Measurements from ENCODE around the gene CCNO. TPM values are rescaled to one million over a fixed set of nuclear protein-coding genes. Genes with fewer than 3 reads are reported as not detected.

The CCNO gene
- total and polyA plus RNA-seq, 2 experiments from 2014 or later = 1.7 TPM; not detected in 1

DNA sequence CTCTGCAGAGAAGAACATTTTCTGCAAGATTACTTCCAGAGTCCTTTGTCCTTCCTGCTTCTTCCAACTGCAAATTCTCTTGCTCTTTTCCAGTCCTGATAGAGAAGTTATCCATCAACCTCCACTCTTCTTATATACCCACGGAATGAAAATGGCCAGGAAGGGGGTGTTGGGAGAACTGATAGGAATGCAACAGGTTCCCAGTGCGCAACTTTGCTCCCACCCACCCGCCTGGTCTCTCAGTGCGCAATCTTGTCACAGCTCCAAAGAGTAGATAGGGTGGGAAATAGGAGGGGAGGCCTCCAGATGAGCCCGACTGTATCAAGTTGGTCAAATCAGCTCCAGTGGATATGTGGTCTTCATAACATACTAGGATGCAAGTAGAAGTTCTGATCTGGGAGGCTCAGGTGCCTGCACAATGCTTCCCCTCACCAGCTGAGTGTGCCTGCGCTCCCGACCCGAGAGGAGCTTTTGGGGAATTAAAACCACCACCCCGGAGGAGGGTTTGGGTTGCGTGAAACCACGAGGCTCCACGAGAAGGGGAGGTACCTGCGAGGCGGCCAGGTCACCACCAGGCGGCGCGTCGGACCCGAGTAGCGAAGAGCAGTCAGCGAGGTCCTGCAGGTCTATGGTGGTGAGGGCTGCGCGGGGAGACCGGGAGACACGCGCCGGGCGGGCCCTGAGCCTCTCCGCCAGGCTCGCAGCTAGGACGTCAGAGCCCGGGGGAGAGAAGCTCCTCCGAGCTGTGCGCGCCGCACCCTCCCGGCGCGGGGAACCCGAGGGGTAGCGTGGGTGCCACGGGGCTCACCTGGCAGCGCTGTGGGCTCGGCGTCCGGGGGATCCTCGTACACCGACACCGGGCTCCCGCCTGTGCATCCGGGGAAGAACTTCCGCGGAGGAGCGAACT lies 7.1 kb downstream of the CCNO start:
- peak; percentile 67 for DNase-seq
- peak overlapping the region; percentile 67 for H3K4me3 ChIP-seq
- H3F3A ChIP-seq (ENCODE audit: insufficient read depth) = no peaks in the 10 kb centered on the region; the same call in 1 of the 2 replicates
- peak overlapping the region; percentile 77 for H2AFZ ChIP-seq
- no peaks in the 10 kb centered on the region for H4K20me1 ChIP-seq (ENCODE audit: insufficient read depth)
- 12 to 13% methylated on average over 46 to 47 of the region's 54 CpGs for WGBS, 2 experiments (ENCODE audit: low coverage in 1 of 2, low lambda C conversion rate in 2 of 2, missing lambda C conversion rate in 2 of 2)
- H3K27ac ChIP-seq = no peak overlapping the region
- in situ Hi-C loops (cut with MboI) = no loop called here
- no peaks in the 10 kb centered on the region for H3K9me2 ChIP-seq (ENCODE audit: insufficient read depth)
- H3K36me3 ChIP-seq (ENCODE audit: low read depth) = no peaks in the 10 kb centered on the region
- no peaks in the 10 kb centered on the region for H3K79me2 ChIP-seq (ENCODE audit: insufficient read depth)
- H3K4me2 ChIP-seq (ENCODE audit: unreplicated experiment) = peak overlapping the region; percentile 79
- no peak overlapping the region for H3K9ac ChIP-seq
- H3K4me1 ChIP-seq (ENCODE audit: insufficient read depth) = no peaks in the 10 kb centered on the region
- TF ChIP-seq EZH2phosphoT487 (IDR thresholded peaks at IDR 0.05; ENCODE audit: insufficient read depth, low read depth) (no peak), EZH2 (IDR thresholded peaks at IDR 0.05; ENCODE audit: insufficient read depth, poor library complexity, severe bottlenecking) (no peak)
- peaks cover 96% of the 10 kb centered on the region for H3K27me3 ChIP-seq (replicated peaks; ENCODE audit: insufficient read depth)
- H3K9me3 ChIP-seq (ENCODE audit: low read depth) = no peaks in the 10 kb centered on the region

DNA sequence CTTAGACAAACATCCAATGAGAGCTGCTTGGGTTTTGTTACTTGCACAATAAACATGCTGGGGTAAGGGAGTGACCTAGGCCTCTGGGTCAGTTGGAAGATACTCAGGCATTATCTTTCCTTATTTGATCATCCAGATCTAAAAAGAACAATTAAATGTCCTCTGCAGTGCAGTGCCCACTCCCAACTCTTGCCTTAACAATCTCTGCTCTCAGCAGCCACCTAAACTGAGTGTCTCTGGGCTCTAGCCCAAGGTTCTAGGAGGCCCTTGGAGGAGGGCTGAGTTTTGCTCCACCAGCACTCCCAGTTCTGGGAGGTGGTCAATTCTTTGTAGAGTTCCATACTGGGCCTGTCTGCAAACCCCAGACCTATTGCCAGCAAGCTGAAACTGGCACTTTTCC lies 8.1 kb downstream of the CCNO start:
- Histone ChIP-seq H3K36me3 (ENCODE audit: low read depth) (no peaks in the 10 kb centered on the region), H3K4me3 (no peak overlapping the region), H3K27ac (no peak overlapping the region), H2AFZ (no peak overlapping the region), H3F3A (ENCODE audit: insufficient read depth) (no peaks in the 10 kb centered on the region; the same call in 1 of the 2 replicates), H3K9me2 (ENCODE audit: insufficient read depth) (no peaks in the 10 kb centered on the region), H4K20me1 (ENCODE audit: insufficient read depth) (no peaks in the 10 kb centered on the region), H3K4me2 (ENCODE audit: unreplicated experiment) (no peak overlapping the region), H3K9ac (no peak overlapping the region), H3K27me3 (replicated peaks; ENCODE audit: insufficient read depth) (peaks cover 96% of the 10 kb centered on the region), H3K79me2 (ENCODE audit: insufficient read depth) (no peaks in the 10 kb centered on the region), H3K4me1 (ENCODE audit: insufficient read depth) (no peaks in the 10 kb centered on the region), H3K9me3 (ENCODE audit: low read depth) (no peaks in the 10 kb centered on the region)
- no peak for DNase-seq
- TF ChIP-seq EZH2phosphoT487 (IDR thresholded peaks at IDR 0.05; ENCODE audit: insufficient read depth, low read depth) (no peak), EZH2 (IDR thresholded peaks at IDR 0.05; ENCODE audit: insufficient read depth, poor library complexity, severe bottlenecking) (no peak)
- in situ Hi-C loops (cut with MboI) = no loop called here

DNA sequence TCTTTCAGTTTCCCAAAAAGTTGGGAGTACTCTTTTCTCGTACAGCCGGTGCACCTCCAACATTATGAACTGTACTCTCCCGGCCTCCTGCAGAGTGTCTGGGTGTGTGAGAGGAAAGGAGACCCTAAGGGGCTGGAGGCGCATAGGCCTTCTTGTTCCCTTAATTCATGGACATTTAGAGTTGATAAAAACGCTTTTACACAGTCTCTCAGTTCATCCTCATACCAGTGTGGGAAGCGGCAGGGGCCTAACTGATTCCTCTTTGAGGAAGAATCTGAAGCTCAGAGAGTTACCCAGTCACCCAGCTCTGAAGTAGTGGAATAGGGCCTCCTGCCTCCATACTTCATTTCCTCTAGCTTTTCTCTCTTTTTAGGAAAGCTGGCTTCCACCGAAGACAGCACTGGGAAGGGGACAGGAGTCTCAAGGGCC lies 9.6 kb downstream of the CCNO start:
- H3K36me3 ChIP-seq (ENCODE audit: low read depth) = no peaks in the 10 kb centered on the region
- H3K9ac ChIP-seq = no peak overlapping the region
- no peaks in the 10 kb centered on the region for H3K79me2 ChIP-seq (ENCODE audit: insufficient read depth)
- no peaks in the 10 kb centered on the region for H3K4me1 ChIP-seq (ENCODE audit: insufficient read depth)
- H3K27me3 ChIP-seq (replicated peaks; ENCODE audit: insufficient read depth) = peaks cover 96% of the 10 kb centered on the region
- H4K20me1 ChIP-seq (ENCODE audit: insufficient read depth) = no peaks in the 10 kb centered on the region
- no peak overlapping the region for H3K27ac ChIP-seq
- no peak for DNase-seq
- no peaks in the 10 kb centered on the region for H3K9me3 ChIP-seq (ENCODE audit: low read depth)
- no peak for TF ChIP-seq EZH2phosphoT487 (IDR thresholded peaks at IDR 0.05; ENCODE audit: insufficient read depth, low read depth)
- no peak for TF ChIP-seq EZH2 (IDR thresholded peaks at IDR 0.05; ENCODE audit: insufficient read depth, poor library complexity, severe bottlenecking)
- H3K4me3 ChIP-seq = no peak overlapping the region
- in situ Hi-C loops (cut with MboI) = no loop called here
- H2AFZ ChIP-seq = no peak overlapping the region
- no peaks in the 10 kb centered on the region; the same call in 1 of the 2 replicates for H3F3A ChIP-seq (ENCODE audit: insufficient read depth)
- H3K9me2 ChIP-seq (ENCODE audit: insufficient read depth) = no peaks in the 10 kb centered on the region
- no peak overlapping the region for H3K4me2 ChIP-seq (ENCODE audit: unreplicated experiment)
- 78 to 80% methylated on average over 7 of the region's 7 CpGs for WGBS, 2 experiments (ENCODE audit: low coverage in 1 of 2, low lambda C conversion rate in 2 of 2, missing lambda C conversion rate in 2 of 2)

DNA sequence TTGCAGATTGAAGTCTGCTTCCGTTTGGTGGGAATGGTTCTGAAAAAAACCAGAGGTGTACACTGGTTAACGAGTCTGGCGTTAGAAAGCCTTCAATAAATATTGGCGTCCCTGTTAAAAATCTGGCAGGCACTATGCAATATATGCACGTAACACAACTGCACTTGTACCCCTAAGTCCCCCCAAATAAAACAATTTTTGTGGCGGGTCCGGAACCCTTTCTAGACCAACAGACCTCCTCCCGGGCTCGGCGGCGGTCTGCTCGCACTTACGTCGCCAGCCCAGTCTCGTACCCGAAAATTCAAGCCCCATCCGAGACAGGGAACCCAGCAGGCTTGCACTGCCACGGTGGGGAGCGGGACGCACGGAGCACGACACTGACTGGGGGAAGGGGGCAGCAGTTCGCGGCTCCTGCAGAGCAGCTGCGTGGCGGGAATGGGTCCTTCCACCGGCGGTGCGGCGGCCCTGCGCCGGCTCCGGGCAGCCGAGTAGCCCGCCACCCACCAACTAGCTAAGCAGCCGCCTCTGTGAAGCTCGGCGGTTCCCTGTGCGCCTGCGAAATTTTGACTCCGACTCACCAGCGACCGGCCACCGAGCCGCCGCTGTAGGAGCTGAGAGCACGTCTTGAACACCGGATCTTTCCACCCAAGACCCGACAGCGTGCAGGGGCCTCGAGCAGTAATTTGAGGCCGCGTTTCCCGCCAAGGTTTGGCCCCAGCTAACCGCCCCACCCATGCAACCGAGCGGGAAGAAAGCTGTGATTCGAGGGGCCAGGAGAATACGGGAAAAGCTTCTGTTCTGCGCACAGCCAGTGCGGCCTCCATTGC lies 10.2 kb downstream of the CCNO start:
- Histone ChIP-seq H3K4me3 (no peak overlapping the region), H2AFZ (no peak overlapping the region), H3K79me2 (ENCODE audit: insufficient read depth) (no peaks in the 10 kb centered on the region), H3F3A (ENCODE audit: insufficient read depth) (no peaks in the 10 kb centered on the region), H3K4me1 (ENCODE audit: insufficient read depth) (no peaks in the 10 kb centered on the region), H4K20me1 (ENCODE audit: insufficient read depth) (no peaks in the 10 kb centered on the region), H3K36me3 (ENCODE audit: low read depth) (no peaks in the 10 kb centered on the region), H3K9me3 (ENCODE audit: low read depth) (no peaks in the 10 kb centered on the region), H3K4me2 (ENCODE audit: unreplicated experiment) (no peak overlapping the region), H3K9me2 (ENCODE audit: insufficient read depth) (no peaks in the 10 kb centered on the region), H3K27me3 (replicated peaks; ENCODE audit: insufficient read depth) (peaks cover 89% of the 10 kb centered on the region), H3K27ac (no peak overlapping the region), H3K9ac (no peak overlapping the region)
- TF ChIP-seq EZH2 (IDR thresholded peaks at IDR 0.05; ENCODE audit: insufficient read depth, poor library complexity, severe bottlenecking) = no peak
- TF ChIP-seq EZH2phosphoT487 (IDR thresholded peaks at IDR 0.05; ENCODE audit: insufficient read depth, low read depth) = no peak; the same call in 1 of the 2 replicates
- 43 to 47% methylated on average over 61 of the region's 61 CpGs for WGBS, 2 experiments (ENCODE audit: low coverage in 1 of 2, low lambda C conversion rate in 2 of 2, missing lambda C conversion rate in 2 of 2)
- in situ Hi-C loops (cut with MboI) = no loop called here
- DNase-seq = no peak
